LHCN-M2 (cell line): ENCODE results near the gene SLC2A13. TPM values are rescaled to one million over a fixed set of nuclear protein-coding genes. Genes with fewer than 3 reads are reported as not detected.
"Not testable (repeated sequence)": the region's sequence is repeated elsewhere in the genome, so short reads cannot be mapped to it uniquely, and the experiment has no call there.

ENCODE experiments used
- DNase-seq: peaks from one replicate; pipeline ENCODE4 v3.0.0-alpha.2; 2012; ENCODE audit warnings: low read depth
- total RNA-seq: library from RNA; depleted of rRNA; stranded (reverse); fragments of >200 nt; gene quantifications from 2 replicates; pipeline ENCODE4 v1.2.3, GENCODE V29; 2014

The SLC2A13 gene
- total RNA-seq, 1 experiment from 2014 or later: 9.9 TPM

DNA sequence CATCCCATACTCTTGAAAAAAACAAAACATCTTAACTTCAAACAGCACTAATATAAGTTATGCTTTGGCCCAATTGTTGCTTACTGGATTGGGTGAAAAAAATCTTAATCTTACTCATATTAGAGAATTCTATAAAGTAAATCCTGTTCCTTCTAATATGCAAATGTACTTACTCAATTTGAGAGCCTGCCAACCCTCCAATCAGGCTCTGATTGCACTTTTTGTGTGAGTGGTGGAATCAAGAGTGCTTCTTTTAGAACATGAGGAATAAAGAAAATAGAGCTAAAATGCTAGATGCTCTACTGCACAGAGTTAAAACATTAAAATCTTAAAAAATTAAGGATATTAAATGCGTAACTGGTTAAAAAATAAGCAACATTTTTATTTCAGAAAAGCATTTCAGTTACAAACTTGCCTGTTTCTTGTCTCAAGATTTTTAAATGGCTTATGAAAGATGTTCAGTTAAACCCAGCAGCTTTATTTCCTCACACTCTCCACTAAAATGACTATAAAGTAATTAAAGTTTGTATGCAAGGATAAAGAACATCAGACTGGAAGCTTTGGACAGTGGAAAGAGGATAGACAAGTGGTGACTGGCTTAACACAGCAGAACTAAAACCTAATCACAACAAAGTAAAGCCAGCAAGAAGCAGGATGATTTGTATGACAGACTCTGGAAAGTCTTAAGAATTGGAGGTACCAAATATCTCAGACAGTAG lies 177.5 kb downstream of the SLC2A13 start:
- no peak for DNase-seq

DNA sequence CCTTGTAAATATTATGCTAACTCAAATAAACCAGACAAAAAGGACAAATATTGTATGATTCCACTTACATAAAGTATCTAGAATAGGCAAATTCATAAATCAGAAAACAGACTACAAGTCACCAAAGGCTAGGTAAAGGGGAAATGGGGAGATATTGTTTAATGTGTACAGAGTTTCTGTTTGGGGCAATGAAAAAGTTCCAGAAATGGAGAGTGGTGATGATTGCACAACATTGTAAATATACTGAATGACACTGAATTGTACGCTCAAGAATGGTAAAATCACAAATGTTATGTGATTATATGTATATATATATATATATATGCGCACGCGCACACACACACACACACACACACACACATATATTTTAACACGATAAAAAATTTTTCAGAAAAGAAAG lies 182.5 kb downstream of the SLC2A13 start:
- DNase-seq: no peak

DNA sequence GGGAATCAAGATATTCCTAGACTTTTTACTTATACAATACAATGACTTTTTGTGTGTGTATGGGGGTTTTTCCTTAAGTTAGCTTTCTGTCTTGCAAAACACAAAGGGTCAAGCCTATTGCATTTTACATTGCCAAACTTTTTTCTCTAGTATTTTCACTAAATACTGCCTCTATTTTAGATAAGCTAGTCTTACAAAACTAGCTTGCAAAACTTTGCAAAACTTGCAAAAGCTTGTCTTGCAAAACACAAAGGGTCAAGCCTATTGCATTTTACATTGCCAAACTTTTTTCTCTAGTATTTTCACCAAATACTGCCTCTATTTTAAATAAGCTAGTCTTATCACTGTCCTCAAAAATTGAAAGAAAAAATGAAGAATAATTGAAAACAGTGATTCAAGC lies 183.3 kb downstream of the SLC2A13 start:
- not testable (repeated sequence) for DNase-seq

GRCh38 chr12:39920647-39921046 lies 185.2 kb downstream of the SLC2A13 start:
- DNase-seq: no peak

- DNase-seq: no peak
Measured at GRCh38 chr12:39920222-39920621, 185.7 kb downstream of the SLC2A13 start.

DNA sequence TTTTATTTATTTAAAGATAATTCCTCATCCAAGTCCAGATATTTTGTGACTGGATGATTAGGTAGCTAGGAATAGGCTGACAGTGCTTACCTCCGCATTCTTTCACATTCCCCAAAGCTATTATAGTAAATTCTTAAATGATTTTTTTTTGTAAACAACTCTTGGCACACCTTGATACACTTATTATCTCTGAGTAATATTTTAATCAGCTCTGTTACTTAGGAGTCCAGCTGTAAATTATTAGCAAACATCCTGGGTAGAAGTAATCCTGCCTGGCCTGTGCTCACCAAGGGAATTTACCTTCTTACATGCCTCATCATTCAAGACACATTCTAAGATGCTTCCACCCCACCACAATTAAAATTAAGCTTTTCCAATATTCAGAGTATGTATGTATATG lies 186.1 kb downstream of the SLC2A13 start:
- no peak for DNase-seq

DNA sequence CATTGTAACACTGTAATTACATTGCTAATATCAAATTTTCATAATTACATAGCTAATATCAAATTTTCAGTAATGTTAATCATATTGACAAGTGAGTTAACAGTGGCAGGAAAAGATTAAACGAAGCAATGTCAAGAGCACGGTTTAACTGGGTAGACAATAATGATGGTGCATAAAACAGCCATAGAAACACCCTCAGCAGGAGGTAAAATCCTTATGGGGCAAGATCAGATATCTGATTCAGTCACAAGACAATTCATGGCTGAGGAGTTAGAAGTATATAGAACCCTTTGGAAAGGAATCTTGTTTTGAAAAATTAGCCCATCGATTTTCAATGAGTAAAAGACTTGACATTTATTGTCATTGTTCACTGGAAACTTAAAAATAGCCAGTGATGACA lies 190.6 kb downstream of the SLC2A13 start:
- no peak for DNase-seq

- DNase-seq: no peak
Measured at GRCh38 chr12:39912211-39912980, 193.5 kb downstream of the SLC2A13 start.

GRCh38 chr12:39906237-39906636 lies 199.6 kb downstream of the SLC2A13 start:
- no peak for DNase-seq

DNA sequence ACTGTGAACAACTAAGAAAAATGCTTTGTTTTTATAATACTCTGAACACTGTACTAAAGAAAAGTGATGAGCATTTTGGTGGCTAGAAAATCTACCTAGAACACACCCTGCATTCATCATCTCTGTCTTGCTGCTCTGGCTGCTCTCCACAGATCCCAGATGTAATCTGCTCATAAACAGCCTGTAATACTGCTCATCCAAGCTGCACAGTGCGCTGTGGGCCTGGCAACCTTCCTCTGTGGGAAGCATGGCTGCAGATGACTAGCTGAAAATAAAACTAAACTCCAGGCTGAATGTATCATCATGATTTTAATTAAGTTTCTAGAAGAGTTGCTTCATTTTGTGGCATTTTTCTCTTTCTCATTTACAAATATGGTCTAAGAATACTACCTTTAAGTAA lies 200.7 kb downstream of the SLC2A13 start:
- DNase-seq: peak; percentile 9

DNA sequence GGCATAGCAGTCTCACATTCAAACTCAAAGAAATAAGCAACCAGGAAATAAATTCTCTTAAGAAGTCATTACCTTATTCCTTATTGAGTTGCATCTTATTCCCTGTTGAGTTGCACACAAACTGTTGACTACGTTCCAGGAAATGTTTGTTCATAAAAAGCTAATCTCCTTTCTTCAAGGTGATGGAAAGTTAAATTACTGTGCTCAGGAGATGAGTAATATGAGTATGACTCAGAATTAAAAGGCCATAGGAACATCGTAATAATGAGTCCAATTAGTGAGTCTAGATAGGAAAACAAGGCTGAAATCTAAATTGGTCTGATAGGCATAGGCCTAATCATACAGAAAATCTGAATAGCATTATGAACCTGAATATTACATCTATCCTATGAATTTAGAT lies 203.1 kb downstream of the SLC2A13 start:
- no peak for DNase-seq

DNA sequence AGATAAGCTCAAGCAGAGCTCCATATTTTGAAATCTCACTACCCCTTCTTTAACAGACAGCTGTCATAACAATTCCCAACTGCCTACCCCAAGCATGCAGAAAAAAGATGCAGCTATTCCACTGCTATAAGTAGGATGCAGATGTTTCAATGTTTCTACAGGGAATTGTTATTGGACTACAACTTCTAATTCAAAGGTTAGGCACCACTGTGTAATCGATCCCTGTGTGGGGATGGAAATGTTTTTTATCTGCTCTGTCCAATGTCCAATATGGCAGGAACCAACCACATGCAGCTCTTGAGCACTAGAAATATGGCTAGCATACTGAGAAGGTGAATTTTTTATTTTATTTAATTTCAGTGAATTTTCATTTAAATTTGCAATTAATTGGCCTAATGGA lies 208.6 kb downstream of the SLC2A13 start:
- peak; percentile 4 for DNase-seq

DNA sequence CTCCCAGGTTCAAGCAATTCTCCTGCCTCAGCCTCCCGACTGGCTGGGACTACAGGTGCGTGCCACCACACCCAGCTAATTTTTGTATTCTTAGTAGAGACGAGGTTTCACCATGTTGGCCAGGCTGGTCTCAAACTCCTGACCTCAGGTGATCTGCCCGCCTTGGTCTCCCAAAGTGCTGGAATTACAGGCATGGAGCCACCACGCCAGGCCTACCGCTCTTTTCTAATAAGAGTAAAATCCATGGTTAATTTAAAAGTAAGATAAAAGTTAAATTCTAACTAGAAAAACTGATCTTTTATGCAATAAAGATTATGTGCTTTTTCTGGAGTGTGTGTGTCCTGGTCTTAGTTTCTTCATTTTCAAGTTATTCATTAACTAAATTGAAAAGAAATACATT lies 212.5 kb downstream of the SLC2A13 start:
- not testable (repeated sequence) for DNase-seq

- peak; percentile 72 for DNase-seq
Measured at GRCh38 chr12:39892146-39892545, 213.7 kb downstream of the SLC2A13 start.

DNA sequence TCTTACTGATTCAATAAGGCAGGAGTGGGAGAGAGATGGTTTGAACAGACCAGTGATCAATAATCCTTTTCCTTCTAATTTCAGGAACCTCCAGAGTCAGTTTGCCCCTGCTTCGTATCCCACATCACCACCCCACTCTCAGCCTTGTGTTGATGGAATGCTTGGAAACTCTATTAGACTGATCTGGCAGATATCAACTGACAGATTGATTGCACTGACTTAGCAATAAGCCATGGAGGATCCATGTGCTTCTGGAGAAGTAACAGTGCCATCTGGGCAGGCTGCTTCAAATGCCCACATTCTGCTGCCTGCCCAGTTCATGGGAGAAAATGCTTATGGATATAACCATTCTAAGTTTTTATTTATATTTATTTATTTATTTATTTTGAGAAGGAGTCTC lies 218.0 kb downstream of the SLC2A13 start:
- no peak for DNase-seq

GRCh38 chr12:39886106-39886505 lies 219.8 kb downstream of the SLC2A13 start:
- DNase-seq: no peak

DNA sequence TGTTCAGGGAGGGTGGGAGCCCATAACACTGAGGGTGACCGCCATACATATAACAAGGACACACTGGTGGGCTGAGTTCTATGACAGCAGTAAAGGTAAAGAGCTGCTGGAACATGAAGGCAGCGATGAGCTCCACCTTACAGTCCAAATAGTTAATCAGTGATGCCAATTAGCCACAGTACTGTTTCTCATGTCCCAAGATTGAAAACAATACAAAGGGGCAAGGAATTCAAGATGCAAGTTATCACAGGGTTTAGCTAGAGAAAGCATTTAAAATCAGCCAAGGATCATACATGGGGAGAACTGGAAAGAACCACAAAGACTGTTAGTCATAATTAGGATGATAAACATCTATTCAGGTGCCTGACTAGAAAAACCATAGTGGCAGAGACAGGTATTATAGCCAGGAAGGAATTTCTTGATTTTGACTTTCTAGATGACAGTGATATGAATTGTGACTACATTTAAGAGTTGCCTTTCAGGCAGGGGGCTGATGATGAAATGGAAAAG lies 221.2 kb downstream of the SLC2A13 start:
- DNase-seq: no peak

DNA sequence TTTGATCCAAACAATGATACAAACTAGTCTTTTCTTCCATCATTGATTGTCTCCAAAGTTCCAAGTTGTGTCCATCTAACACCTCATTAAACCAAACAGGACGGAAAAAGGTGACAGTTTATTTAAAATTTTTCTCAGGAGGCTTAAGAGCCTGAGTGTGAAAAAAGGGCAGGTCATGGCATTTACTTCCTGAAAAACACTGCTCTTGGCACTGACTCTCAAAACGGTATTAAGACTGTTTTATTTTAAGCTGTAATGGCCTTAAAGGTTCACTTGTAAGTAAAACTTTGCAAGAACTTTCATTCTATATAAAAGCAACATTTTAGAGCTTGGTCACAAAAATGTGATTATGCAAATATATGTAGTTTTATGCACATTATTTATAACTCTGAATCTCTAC lies 222.5 kb downstream of the SLC2A13 start:
- DNase-seq: no peak

GRCh38 chr12:39878753-39879152 lies 227.1 kb downstream of the SLC2A13 start:
- DNase-seq: no peak

DNA sequence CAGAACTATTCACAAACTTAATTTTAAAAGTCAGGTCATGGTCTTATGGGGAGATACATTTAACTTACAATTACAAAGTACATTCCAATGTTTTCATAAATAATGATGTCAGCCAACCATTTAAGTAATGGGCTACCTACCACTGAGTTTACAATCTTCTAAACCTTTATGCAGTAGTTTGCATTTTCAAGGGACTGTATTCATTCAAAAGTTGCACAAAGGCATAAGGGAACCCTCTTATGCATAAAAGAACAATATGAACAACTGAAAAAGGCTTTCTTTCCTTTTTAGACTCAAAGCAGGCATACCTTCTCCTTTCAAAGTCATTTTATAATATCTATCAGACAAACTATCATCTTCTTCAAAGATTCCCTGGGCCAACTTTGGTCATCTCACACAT lies 230.2 kb downstream of the SLC2A13 start:
- no peak for DNase-seq

- DNase-seq: no peak
Measured at GRCh38 chr12:39874785-39875184, 231.1 kb downstream of the SLC2A13 start.

- DNase-seq: peak; percentile 44
Measured at GRCh38 chr12:39873065-39873464, 232.8 kb downstream of the SLC2A13 start.

GRCh38 chr12:39872425-39872824 lies 233.5 kb downstream of the SLC2A13 start:
- peak; percentile 8 for DNase-seq
